Astrocyte (in vitro differentiated cells and primary cell): ENCODE results near the gene LILRB2.
"Not testable (repeated sequence)": the region's sequence is repeated elsewhere in the genome, so short reads cannot be mapped to it uniquely, and the experiment has no call there.

Experiments used
- CTCF ChIP-seq: IDR thresholded peaks from 2 replicates; pipeline ENCODE4 v1.5.1; 2011; ENCODE audit warnings: low read depth, mild to moderate bottlenecking, inconsistent platforms, low read length, moderate library complexity; ENCODE audit not compliant: insufficient read depth
- EZH2 ChIP-seq: IDR thresholded peaks from 2 replicates; pipeline ENCODE4 v1.6.1; 2012; ENCODE audit warnings: mild to moderate bottlenecking, low read length, inconsistent platforms; ENCODE audit not compliant: insufficient read depth

- TF ChIP-seq CTCF, EZH2: not testable (repeated sequence)
Measured at GRCh38 chr19:54322295-54322694, 41.4 kb upstream of the LILRB2 start.
